T-helper 2 cell treated with Interferon-gamma antibody and Interleukin-4, amounts not matched to agents 5 μg/mL and 100 μg/mL, for 36 hours (primary cell): Measurements from ENCODE around the gene RMP24.
"Not testable (repeated sequence)": the region's sequence is repeated elsewhere in the genome, so short reads cannot be mapped to it uniquely, and the experiment has no call there.

ENCODE experiments used
- DNase-seq: peaks from one replicate; pipeline ENCODE4 v3.0.0; 2021; ENCODE audit warnings: low spot score
- H3K27ac Mint-ChIP-seq: one replicate; pipeline ENCODE4 v1.8.0; 2021; ENCODE audit warnings: mild to moderate bottlenecking, mixed read lengths
- H3K27me3 Mint-ChIP-seq: one replicate; pipeline ENCODE4 v1.8.0; 2021; ENCODE audit warnings: low read depth, mixed read lengths
- H3K36me3 Mint-ChIP-seq: one replicate; pipeline ENCODE4 v1.8.0; 2021; ENCODE audit warnings: low read depth, mixed read lengths
- H3K4me1 Mint-ChIP-seq: one replicate; pipeline ENCODE4 v1.8.0; 2021; ENCODE audit warnings: low read depth, mixed read lengths
- H3K4me3 Mint-ChIP-seq: one replicate; pipeline ENCODE4 v1.8.0; 2022; ENCODE audit warnings: mild to moderate bottlenecking, moderate library complexity, mixed read lengths
- H3K9me3 Mint-ChIP-seq: one replicate; pipeline ENCODE4 v1.8.0; 2021; ENCODE audit warnings: mixed read lengths

RMP24 gene

DNA sequence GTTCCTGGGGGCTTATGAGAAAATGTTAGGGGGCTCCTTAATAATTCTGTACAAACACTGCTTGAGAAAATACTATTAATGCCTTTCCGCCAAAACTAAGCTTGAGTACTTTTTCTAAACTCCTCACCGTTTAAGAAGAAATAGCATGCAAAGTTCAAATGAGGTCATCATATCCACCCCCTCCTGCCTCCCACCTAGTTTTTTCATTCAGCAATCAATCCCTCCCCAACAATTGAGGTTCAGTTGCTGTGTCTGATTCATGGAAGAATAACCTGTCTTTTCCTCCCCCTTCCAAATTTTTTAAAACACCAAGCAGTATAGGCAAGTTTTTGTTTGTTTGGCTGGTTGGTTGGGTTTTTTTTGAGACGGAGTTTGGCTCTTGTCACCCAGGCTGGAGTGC is 24.4 kb upstream of the RMP24 start:
- Mint-ChIP-seq H3K4me3 (no peak overlapping the region), H3K36me3 (no peaks in the 10 kb centered on the region), H3K27me3 (peaks cover 22% of the 10 kb centered on the region), H3K9me3 (no peaks in the 10 kb centered on the region), H3K27ac (no peak overlapping the region), H3K4me1 (peaks cover 6% of the 10 kb centered on the region)
- DNase-seq = no peak

DNA sequence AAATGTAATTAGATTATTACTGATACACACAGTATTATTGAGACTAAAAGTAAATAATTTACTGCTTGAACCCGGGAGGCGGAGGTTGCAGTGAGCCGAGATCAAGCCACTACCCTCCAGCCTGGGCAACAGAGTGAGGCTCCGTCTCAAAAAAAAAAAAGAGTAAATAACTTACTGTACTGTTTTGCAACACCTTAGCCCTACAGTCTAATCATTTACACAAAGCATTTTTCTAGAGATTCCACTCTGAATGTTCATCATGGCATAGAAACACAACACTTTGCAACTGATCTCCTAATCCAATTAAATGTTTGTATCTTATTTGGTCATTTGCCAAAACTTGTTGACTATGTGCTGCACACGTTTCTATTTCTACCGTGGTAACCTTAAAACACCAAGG is 23.4 kb upstream of the RMP24 start:
- H3K4me1 Mint-ChIP-seq = peaks cover 6% of the 10 kb centered on the region

DNA sequence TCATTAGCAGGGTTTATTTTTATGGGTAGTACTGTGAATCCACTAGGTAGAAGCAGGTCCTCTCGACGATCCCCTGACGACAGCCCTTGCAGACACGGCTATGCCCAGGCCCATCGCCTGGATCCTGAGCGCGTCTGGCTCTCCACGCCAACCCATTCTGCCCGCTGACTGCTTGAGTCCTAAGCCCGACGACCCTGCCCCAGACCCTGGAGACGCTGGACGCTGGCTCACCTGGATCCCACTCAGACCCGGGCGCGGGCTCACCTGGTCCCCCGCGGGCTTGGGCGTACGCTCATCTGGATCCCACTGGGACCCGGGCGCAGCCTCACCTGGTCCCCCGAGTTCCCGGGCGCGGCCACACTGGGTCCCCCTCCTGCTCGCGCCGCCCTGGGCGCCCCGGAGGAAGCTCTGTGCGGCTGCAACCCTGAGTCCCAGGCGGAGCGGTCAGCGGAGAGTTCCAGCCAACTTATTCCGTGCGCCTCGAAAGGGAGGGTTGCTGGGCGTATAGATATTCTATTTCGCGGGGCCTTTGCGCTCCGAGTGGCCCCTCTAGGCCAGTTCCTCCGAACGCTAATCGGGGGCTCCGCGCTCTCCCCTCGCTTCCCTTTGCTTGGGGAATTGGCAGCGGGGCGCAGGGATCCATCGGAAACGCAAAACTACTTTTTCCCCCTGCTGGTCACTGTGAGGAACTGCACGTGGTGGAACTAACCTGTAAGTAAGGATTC is 22.4 kb upstream of the RMP24 start:
- peak; percentile 42 for DNase-seq
- Mint-ChIP-seq H3K9me3 (no peaks in the 10 kb centered on the region), H3K36me3 (no peaks in the 10 kb centered on the region), H3K4me1 (peaks cover 6% of the 10 kb centered on the region), H3K27ac (no peak overlapping the region), H3K4me3 (peak overlapping the region; percentile 80), H3K27me3 (peaks cover 24% of the 10 kb centered on the region)

More for the DNA sequence above, 23.4 kb upstream of the RMP24 start:
- no peak overlapping the region for H3K27ac Mint-ChIP-seq
- no peaks in the 10 kb centered on the region for H3K9me3 Mint-ChIP-seq
- no peaks in the 10 kb centered on the region for H3K36me3 Mint-ChIP-seq
- no peak for DNase-seq
- no peak overlapping the region for H3K4me3 Mint-ChIP-seq
- peaks cover 24% of the 10 kb centered on the region for H3K27me3 Mint-ChIP-seq

DNA sequence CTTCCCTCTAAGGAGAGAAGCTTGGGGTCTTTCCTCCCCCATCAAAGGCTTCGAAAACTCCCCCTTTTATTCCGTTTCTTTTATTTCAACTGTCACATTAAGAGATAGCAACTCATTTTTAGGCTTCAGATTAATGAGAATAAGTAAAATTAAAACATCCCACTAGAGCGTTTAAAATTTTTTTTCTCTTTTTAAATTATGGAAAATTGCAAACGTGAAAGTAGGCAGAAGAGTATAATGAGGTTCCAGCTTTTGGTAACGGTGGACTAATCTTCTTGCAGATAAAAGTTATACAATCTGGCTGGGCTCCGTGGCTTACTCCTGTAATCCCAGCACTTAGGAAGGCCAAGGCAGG is 21.9 kb upstream of the RMP24 start:
- Mint-ChIP-seq H3K27ac (no peak overlapping the region), H3K4me3 (peak overlapping the region; percentile 80), H3K36me3 (no peaks in the 10 kb centered on the region)

DNA sequence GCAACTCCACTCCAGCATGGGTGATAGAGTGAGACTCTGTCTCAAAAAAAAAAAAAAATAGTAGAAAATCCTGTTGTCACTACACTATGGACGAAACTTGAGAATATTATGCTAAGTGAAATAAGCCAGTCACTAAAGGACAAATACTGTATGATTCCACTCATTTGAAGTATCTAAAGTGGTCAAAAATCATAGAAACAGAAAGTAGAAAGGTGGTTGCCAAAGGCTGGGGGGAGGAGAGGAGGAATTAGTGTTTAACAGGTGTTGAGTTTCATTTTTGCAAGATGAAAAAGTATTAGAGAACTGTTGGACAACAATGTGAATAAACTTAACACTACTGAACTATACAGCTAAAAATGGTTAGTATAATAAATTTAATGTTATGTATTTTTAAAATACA is 18.8 kb upstream of the RMP24 start:
- Mint-ChIP-seq H3K4me1 (peaks cover 6% of the 10 kb centered on the region), H3K27me3 (peaks cover 26% of the 10 kb centered on the region), H3K4me3 (no peak overlapping the region), H3K27ac (no peak overlapping the region), H3K9me3 (no peaks in the 10 kb centered on the region), H3K36me3 (no peaks in the 10 kb centered on the region)
- DNase-seq = no peak

More for the DNA sequence above, 21.9 kb upstream of the RMP24 start:
- H3K9me3 Mint-ChIP-seq = no peaks in the 10 kb centered on the region
- H3K27me3 Mint-ChIP-seq = peaks cover 24% of the 10 kb centered on the region
- no peak for DNase-seq
- peaks cover 6% of the 10 kb centered on the region for H3K4me1 Mint-ChIP-seq

DNA sequence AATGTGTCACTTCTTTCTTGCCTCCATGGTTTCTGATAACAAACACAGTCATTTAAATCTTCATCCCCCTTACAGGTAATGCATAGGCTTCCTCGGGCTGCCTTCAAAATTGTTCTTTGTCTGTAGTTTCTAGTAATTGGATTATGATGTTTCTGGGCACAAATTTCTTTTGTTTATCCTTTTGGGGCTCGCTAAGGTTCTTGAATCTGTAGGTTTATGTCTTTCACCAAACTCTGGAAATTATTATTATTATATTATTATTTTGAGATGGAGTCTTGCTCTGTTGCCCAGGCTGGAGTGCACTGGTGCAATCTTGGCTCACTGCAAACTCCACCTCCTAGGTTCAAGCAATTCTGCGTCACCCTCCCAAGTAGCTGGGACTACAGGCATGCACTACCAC is 16.3 kb upstream of the RMP24 start:
- Mint-ChIP-seq H3K4me1 (no peaks in the 10 kb centered on the region), H3K4me3 (no peak overlapping the region), H3K27me3 (peaks cover 23% of the 10 kb centered on the region)

DNA sequence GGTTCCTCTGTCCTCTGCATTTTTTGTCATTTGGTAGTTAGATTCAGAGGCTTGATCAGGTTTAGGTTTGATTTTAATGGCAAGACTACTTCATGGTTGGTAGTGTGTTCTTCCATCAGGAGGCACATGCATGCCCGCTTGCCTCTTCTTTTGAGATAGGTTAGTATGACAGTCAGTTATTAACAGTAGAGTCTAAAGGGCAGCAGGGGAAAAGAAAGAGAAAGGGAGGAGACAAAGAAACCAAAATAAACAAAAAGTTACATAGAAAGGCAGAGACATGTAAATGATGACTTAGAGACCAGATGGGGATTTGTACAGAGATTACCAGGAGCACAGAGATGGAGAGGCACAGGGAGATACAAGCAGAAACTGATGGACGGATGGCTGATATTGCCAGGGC is 10.2 kb upstream of the RMP24 start:
- Mint-ChIP-seq H3K36me3 (peaks cover 2% of the 10 kb centered on the region), H3K27ac (no peak overlapping the region), H3K4me1 (no peaks in the 10 kb centered on the region), H3K4me3 (no peak overlapping the region), H3K9me3 (no peaks in the 10 kb centered on the region), H3K27me3 (peaks cover 18% of the 10 kb centered on the region)
- no peak for DNase-seq

More for the DNA sequence above, 16.3 kb upstream of the RMP24 start:
- Mint-ChIP-seq H3K36me3 (no peaks in the 10 kb centered on the region), H3K27ac (no peak overlapping the region), H3K9me3 (no peaks in the 10 kb centered on the region)
- no peak for DNase-seq

DNA sequence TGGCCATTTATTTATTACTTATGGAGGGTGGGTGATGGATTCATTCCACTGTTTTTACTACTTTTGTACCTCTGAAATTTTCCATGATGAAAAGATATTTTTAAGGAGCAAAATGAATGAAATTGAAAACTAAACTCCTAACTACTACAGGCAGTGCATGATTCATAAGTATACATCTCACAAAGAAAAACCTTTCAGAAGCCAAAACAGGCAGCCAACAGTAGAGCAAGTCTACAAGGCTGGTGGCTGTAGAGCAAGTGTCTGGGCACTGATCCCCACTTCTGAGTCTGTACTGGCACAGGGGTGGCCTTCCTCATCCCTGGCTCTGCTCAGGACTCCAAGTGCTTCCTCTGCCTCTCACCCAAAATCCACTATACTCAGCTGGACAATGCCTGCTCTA is 8.2 kb upstream of the RMP24 start:
- Mint-ChIP-seq H3K27me3 (peaks cover 7% of the 10 kb centered on the region), H3K36me3 (peaks cover 2% of the 10 kb centered on the region), H3K27ac (no peak overlapping the region), H3K9me3 (no peaks in the 10 kb centered on the region), H3K4me3 (no peak overlapping the region), H3K4me1 (peaks cover 6% of the 10 kb centered on the region)
- no peak for DNase-seq

DNA sequence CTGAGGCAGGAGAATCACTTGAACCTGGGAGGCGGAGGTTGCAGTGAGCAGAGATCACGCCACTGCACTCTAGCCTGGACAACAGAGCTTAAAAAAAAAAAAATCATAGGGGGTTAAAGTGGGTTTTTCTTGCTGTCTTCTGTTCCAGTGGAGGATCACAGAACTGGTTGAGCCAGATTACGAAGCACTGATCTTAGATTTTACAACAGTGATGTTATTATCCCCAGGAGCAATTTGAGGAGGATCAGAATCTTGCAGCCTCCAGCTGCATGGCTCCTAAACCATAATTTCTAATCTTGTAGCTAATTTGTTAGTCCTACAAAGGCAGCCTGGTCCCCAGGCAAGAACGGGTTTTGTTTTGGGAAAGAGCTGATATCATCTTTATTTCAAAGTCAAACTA is 4.6 kb upstream of the RMP24 start:
- not testable (repeated sequence) for H3K27ac Mint-ChIP-seq, H3K4me3 Mint-ChIP-seq, H3K9me3 Mint-ChIP-seq, H3K36me3 Mint-ChIP-seq, H3K27me3 Mint-ChIP-seq, DNase-seq
- peaks cover 21% of the 10 kb centered on the region for H3K4me1 Mint-ChIP-seq

DNA sequence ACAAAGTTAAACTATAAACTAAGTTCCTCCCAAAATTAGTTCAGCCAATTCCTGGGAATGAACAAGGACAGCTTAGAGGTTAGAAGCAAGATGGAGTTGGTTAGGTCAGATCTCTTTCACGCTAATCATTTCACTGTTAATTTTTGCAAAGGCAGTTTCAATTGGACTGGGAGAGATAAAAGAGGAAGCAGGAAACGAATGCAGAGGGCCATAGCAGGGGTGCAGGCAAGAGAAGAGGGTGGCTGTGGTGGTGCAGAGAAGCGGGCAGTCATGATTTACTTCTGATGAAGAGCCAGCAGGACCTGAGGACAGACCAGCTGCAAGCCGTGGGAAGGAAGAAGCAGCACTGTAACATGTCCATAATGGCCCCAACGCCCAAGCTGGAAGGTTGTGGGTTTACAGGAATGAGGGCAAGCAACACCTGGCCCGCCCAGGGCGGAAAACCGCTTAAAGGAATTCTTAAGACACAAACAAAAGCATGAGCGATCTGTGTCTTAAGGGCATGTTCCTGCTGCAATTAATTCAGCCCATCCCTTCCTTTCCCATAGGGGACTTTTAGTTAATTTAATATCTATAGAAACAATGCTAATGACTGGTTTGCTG is 4.1 kb upstream of the RMP24 start:
- H3K27ac Mint-ChIP-seq = no peak overlapping the region

DNA sequence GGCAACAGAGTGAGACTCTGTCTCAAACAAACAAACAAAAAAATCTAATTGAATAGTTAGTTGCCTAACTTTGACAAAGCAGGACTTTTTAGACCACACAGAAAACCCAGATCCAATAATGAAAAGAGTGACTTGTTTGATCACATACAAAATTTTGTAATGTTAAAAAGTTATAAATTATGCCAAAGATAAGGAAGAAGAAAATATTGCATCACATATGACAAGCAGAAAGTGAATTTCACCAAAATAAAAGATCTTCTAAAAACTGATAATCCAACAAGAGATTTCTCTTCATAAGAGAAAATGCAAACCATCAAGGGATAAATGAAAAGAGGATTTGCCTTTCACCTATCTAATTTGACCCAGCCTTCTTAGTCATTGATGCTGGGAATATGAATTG is 2.8 kb upstream of the RMP24 start:
- Mint-ChIP-seq H3K4me1 (peaks cover 35% of the 10 kb centered on the region), H3K4me3 (peak overlapping the region; percentile 49)

More for the DNA sequence above, 4.1 kb upstream of the RMP24 start:
- peaks cover 25% of the 10 kb centered on the region for H3K4me1 Mint-ChIP-seq
- no peak overlapping the region for H3K4me3 Mint-ChIP-seq
- H3K36me3 Mint-ChIP-seq = peaks cover 9% of the 10 kb centered on the region
- DNase-seq = no peak
- H3K9me3 Mint-ChIP-seq = no peaks in the 10 kb centered on the region
- peaks cover 2% of the 10 kb centered on the region for H3K27me3 Mint-ChIP-seq

DNA sequence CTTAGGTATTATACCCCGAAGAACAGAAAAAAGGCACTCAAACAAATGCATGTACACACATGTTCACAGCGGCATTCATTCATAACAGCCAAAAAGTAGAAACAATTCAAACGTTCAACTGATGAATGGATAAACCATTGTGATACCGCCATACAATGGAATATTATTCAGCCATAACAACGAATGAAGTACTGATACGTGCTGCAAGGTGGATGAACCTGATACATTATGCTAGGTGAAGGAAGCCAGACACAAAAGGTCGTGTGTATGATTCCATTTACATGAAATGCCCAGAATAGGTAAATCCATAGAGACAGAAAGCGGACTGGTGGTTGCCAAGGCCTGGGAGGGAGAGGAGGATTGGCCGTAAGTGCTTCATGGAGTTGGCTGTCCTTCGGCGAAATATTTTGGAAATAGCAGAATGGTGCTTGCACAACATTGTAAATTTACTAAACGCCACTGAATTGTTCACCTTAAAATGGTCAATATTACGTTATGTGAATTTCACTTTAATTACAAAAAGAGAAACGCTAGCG is 750 bp upstream of the RMP24 start:
- Mint-ChIP-seq H3K36me3 (peaks cover 26% of the 10 kb centered on the region), H3K4me1 (peaks cover 38% of the 10 kb centered on the region), H3K9me3 (no peaks in the 10 kb centered on the region), H3K27ac (peak overlapping the region; percentile 97), H3K4me3 (peak overlapping the region; percentile 98), H3K27me3 (no peaks in the 10 kb centered on the region)
- DNase-seq = peak; percentile 13

More for the DNA sequence above, 2.8 kb upstream of the RMP24 start:
- Mint-ChIP-seq H3K36me3 (peaks cover 17% of the 10 kb centered on the region), H3K27ac (peak overlapping the region; percentile 60), H3K9me3 (no peaks in the 10 kb centered on the region), H3K27me3 (peaks cover 2% of the 10 kb centered on the region)
- no peak for DNase-seq

DNA sequence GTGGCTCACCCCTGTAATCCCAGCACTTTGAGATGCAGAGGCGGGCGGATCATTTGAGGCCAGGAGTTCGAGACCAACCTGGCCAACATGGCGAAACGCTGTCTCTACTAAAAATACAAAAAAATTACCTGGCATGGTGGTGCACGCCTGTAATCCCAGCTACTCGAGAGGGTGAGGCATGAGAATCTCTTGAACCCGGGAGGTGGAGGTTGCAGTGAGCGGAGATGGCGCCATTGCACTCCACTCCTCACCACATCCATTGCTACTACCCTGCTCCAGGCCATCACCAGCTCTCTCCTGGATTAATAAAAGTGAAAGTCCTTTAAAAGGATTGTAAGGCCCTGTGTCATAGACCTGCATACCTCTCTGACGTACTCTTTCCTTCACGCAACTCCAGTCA is 1.2 kb downstream of the RMP24 start:
- Mint-ChIP-seq H3K27ac (peak overlapping the region; percentile 97), H3K4me1 (peaks cover 32% of the 10 kb centered on the region), H3K4me3 (peak overlapping the region; percentile 98), H3K27me3 (no peaks in the 10 kb centered on the region), H3K9me3 (no peaks in the 10 kb centered on the region), H3K36me3 (peaks cover 40% of the 10 kb centered on the region)
- DNase-seq = no peak

DNA sequence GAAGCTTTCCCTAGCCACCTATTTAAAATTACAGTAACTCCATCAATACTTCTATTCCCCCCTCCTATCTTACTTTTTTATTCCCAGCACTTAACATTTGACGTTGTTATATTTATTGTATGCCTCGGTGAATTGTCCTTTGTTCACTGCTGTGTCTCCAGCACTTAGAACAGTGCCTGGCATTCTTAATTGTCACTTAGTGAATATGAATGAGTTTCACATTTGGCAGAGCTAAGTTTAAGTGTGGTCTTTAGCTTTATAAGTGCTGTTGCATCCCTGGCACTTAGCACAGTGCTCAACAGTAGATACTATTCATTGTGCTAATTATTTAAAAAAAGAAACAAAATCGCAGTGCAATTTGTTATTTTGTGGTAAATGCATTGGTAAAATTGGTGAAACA is 1.7 kb downstream of the RMP24 start:
- H3K9me3 Mint-ChIP-seq = no peaks in the 10 kb centered on the region
- peaks cover 32% of the 10 kb centered on the region for H3K4me1 Mint-ChIP-seq
- no peak for DNase-seq
- peak overlapping the region; percentile 98 for H3K4me3 Mint-ChIP-seq
- H3K27me3 Mint-ChIP-seq = no peaks in the 10 kb centered on the region
- peaks cover 44% of the 10 kb centered on the region for H3K36me3 Mint-ChIP-seq
- H3K27ac Mint-ChIP-seq = peak overlapping the region; percentile 97
